Lower leg skin (tissue), 3 donors: ENCODE measurements around the gene ADAT1.

Source experiments
- CTCF ChIP-seq, 3 donors: fragments of 450-650 bp; IDR thresholded peaks; one replicate each; pipeline ENCODE4 v1.5.1; 2016; ENCODE audit warnings: antibody characterized with exemption in 3 of 3, mild to moderate bottlenecking in 3 of 3, moderate library complexity in 2 of 3
- POLR2A ChIP-seq, 2 donors: fragments of 450-650 bp; IDR thresholded peaks; one replicate each; pipeline ENCODE4 v1.6.1; 2016 to 2017; ENCODE audit warnings: antibody characterized with exemption in 2 of 2, mild to moderate bottlenecking in 1 of 2, moderate library complexity in 1 of 2

GRCh38 chr16:75566758-75567255 lies 56.3 kb downstream of the ADAT1 start:
- no peak for TF ChIP-seq CTCF (IDR thresholded peaks at IDR 0.05)
- TF ChIP-seq POLR2A (IDR thresholded peaks at IDR 0.05), result no peak
